Pancreas (tissue), 10 donors: ENCODE data around the gene TERB1. TPM values are rescaled to one million over a fixed set of nuclear protein-coding genes. Genes with fewer than 3 reads are reported as not detected.

ENCODE experiments used
- ATAC-seq, 4 donors: fragments of 200-7000 bp; cut with Tn5 transposase; one replicate each; pipeline versions ENCODE4 v1.8.0 to v1.9.1; 2020; ENCODE audit warnings: mild to moderate bottlenecking in 4 of 4, moderate library complexity in 4 of 4
- DNase-seq, 6 donors: peaks; one replicate each; pipeline ENCODE4 v3.0.0-alpha.2; 2020
- FAIRE-seq: peaks from 2 replicates; lab custom pipeline; 2012; peaks lifted over from hg19 to GRCh38; lab: Jason Lieb, UNC
- H3K27ac ChIP-seq, 4 donors: fragments of 200-600 bp; sonication (generic); 1 replicate in 3 of 4; 2 replicates in 1 of 4; pipeline versions ENCODE4 v1.5.0 to v1.8.0; 2020
- H3K27me3 ChIP-seq, 4 donors: fragments of 200-600 bp; one replicate each; pipeline ENCODE4 v1.8.0; 2021
- H3K36me3 ChIP-seq, 3 donors: fragments of 200-600 bp; sonication (generic) in 1 of 3; one replicate each; pipeline versions ENCODE4 v1.5.0 to v1.8.0; 2020 to 2021
- H3K4me1 ChIP-seq, 3 donors: fragments of 200-600 bp; one replicate each; pipeline ENCODE4 v1.8.0; 2021
- H3K4me3 ChIP-seq, 4 donors: fragments of 200-600 bp; sonication (generic) in 2 of 4; one replicate each; pipeline versions ENCODE4 v1.5.0 to v1.8.0; 2020 to 2021
- H3K9me3 ChIP-seq, 4 donors: fragments of 200-600 bp; one replicate each; pipeline ENCODE4 v1.8.0; 2021
- WGBS, 2 donors: extraction: QIAGEN DNeasy Blood & Tissue Kit; methylation state at CpG; one replicate each; pipeline ENCODE4 v1.1.7; 2013; 5-methylcytosine and 5-hydroxymethylcytosine counted together
- intact Hi-C, 3 donors: fragments of 100-400 bp; cut with DNase I; formaldehyde crosslinking; loops; one replicate each; pipeline versions ENCODE4 v1.11.1 to v1.14.2; 2022
- polyA plus RNA-seq, 2 donors: library from polyadenylated mRNA; stranded (reverse); fragments of 200-250 nt; gene quantifications; one replicate each; pipeline ENCODE4 v1.2.3, GENCODE V29; 2013
- total RNA-seq, 6 donors: library from RNA; stranded (reverse); fragmentation: NEBNext Ultra II Directional in 4 of 6; extraction: Animal tissue kit (Norgen Biotek cat#: 25700) in 4 of 6; gene quantifications; one replicate each; pipeline versions ENCODE4 v1.2.1 to v1.2.4, GENCODE V29; 2021 to 2023
- TF ChIP-seq, protein P1 (sequence below), 4 donors: fragments of 200-600 bp; sonication (generic) in 3 of 4; IDR thresholded peaks; one replicate each; pipeline versions ENCODE4 v1.5.0 to v1.8.0; 2021; ENCODE audit warnings: antibody characterized with exemption in 4 of 4
- donor health status: healthy with polysubstance abuse.
- donor health status: DM: no; HTN: no; CAD: no; lungs with moderate emphysema.
- donor health status: DM: no; HTN: no; CAD: no.
- donor health status: control.
- donor health status: control.
- donor health status: Bipolar disorder and iron deficiency.
- donor health status: DM: yes; HTN: yes; CAD: no.
- donor health status: DM: no; HTN: no; CAD: no.
- donor health status: DM: no; HTN: no; CAD: no.
- donor health status: DM: yes; HTN: yes; CAD: no.

Gene TERB1
- total and polyA plus RNA-seq, 8 donors, result not detected

DNA sequence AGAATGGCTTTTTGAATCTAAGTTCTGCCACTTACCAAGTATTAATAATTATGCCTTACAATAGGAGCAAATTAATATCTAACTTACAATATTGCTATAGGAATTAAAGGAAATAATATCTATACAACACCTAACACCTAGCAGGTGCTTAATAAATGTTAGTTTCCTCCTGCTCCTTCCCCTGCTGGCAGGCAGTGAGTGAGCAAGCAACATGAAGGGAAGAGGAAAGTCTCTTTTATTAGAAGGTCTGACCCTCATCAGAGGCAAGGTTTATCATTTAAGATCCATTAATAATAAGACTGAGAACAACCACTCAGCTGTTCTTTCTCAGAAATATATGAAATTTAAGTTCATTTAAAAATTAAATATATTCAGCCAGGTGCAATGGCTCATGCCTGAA lies 43.3 kb downstream of the TERB1 start:
- Histone ChIP-seq H3K27me3 (no peaks in the 10 kb centered on the region), H3K9me3 (no peaks in the 10 kb centered on the region), H3K36me3 (no peaks in the 10 kb centered on the region), H3K4me3 (no peak overlapping the region), H3K4me1 (no peaks in the 10 kb centered on the region), H3K27ac (no peak overlapping the region)
- TF ChIP-seq, protein P1, sequence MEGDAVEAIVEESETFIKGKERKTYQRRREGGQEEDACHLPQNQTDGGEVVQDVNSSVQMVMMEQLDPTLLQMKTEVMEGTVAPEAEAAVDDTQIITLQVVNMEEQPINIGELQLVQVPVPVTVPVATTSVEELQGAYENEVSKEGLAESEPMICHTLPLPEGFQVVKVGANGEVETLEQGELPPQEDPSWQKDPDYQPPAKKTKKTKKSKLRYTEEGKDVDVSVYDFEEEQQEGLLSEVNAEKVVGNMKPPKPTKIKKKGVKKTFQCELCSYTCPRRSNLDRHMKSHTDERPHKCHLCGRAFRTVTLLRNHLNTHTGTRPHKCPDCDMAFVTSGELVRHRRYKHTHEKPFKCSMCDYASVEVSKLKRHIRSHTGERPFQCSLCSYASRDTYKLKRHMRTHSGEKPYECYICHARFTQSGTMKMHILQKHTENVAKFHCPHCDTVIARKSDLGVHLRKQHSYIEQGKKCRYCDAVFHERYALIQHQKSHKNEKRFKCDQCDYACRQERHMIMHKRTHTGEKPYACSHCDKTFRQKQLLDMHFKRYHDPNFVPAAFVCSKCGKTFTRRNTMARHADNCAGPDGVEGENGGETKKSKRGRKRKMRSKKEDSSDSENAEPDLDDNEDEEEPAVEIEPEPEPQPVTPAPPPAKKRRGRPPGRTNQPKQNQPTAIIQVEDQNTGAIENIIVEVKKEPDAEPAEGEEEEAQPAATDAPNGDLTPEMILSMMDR (IDR thresholded peaks at IDR 0.05), result no peak
- DNase-seq (no peak), FAIRE-seq (no peak), ATAC-seq (no peak)
- intact Hi-C loops, result no loop called here

DNA sequence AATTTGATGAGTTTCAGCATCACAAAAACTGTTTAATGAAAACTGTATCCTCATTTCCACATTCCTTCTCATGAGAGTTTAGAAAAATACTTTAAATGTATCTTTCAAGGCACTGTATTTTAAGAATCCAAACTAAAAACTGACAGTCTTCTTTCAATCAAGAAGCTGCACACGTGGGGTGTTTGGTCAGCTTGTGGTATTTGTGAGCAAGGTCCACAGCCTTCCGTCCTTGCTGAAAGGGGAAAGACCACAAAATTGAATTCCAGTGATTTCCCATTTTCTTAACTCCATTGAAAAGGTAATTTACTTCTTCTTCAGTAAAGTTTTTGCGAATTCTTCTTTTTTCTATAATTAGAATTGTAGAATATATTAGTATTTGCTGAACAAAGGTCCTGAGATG lies 46.6 kb downstream of the TERB1 start:
- Histone ChIP-seq H3K4me3 (no peak overlapping the region), H3K9me3 (no peaks in the 10 kb centered on the region), H3K4me1 (peaks cover 0 to 8% (median 4%) of the 10 kb centered on the region in 3 donors), H3K27ac (no peak overlapping the region), H3K27me3 (no peaks in the 10 kb centered on the region), H3K36me3 (no peaks in the 10 kb centered on the region)
- intact Hi-C loops, result no loop called here
- ATAC-seq (no peak), DNase-seq (no peak), FAIRE-seq (no peak)
- TF ChIP-seq, protein P1 (IDR thresholded peaks at IDR 0.05), result no peak
- WGBS, 2 donors, result 46 to 56% methylated on average over 3 of the region's 3 CpGs

DNA sequence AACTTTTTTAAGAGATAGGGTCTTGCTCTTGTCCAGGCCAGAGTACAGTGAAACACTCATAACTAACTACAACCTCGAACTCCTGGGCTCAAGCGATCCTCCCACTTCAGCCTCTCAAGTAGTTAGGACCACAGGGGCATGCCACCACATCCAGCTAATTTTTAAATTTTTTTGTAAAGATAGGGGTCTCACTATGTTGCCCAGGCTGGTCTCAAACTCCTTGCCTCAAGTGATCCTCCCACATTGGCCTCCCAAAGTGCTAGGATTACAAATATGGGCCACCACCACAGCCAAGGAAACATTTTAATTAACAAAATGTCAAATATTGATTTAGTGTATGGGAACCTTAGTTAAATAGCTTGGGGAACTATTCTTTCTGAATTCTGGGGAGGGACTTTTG lies 47.2 kb downstream of the TERB1 start:
- no peak for ATAC-seq
- intact Hi-C loops, result no loop called here
- Histone ChIP-seq H3K36me3 (no peaks in the 10 kb centered on the region), H3K4me3 (no peak overlapping the region), H3K27me3 (no peaks in the 10 kb centered on the region), H3K9me3 (no peaks in the 10 kb centered on the region), H3K27ac (no peak overlapping the region), H3K4me1 (peaks cover 0 to 14% (median 7%) of the 10 kb centered on the region in 3 donors)
- no peak for FAIRE-seq
- WGBS, 2 donors, result 84 to 93% methylated on average over 2 of the region's 2 CpGs
- TF ChIP-seq, protein P1 (IDR thresholded peaks at IDR 0.05), result no peak
- no peak for DNase-seq

DNA sequence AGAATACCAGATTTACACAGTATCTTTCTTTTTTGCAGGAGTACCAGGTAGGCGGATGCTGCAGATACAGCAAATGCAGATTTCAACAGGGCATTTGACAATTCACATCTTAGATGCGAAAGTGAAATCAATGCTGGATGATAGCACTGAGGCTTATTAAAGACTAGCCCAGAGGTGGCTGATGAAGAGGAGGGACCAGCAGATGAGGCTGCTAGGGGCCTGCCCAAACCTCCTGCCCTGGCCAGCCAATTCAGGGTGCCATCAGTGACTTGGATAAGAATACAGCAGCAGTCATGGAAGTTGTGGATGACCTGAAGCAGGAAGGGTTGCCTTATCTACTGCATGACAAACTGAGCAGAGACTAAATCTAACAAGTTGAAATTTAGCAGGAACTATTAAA lies 48.4 kb downstream of the TERB1 start:
- DNase-seq (no peak), FAIRE-seq (no peak), ATAC-seq (no peak)
- 93 to 95% methylated on average over 2 of the region's 2 CpGs for WGBS, 2 donors
- no peaks in the 10 kb centered on the region for H3K9me3 ChIP-seq
- H3K27me3 ChIP-seq, result no peaks in the 10 kb centered on the region
- no peak overlapping the region for H3K27ac ChIP-seq
- intact Hi-C loops, result no loop called here
- H3K36me3 ChIP-seq, result no peaks in the 10 kb centered on the region
- no peak overlapping the region for H3K4me3 ChIP-seq
- peaks cover 0 to 18% (median 7%) of the 10 kb centered on the region in 3 donors for H3K4me1 ChIP-seq
- TF ChIP-seq, protein P1 (IDR thresholded peaks at IDR 0.05), result no peak

DNA sequence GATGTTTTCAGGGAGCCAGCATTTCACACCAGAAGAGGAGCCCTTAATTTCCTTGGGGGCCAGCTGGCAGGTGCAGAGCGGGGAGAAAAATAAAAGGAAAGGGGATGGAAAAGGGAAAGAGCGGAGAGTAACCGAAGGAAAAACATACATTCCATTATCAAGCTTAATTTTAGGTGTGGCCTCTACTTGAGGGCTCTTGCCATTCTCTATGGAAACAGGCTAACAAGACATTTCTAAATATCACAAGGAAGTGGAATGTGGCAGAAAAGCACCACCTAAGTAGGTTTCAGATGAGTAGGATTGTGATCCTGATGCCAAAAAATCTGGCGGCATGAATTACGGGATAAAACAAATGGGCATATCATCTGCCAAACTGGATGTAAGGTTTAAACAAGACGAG lies 49.0 kb downstream of the TERB1 start:
- TF ChIP-seq, protein P1 (IDR thresholded peaks at IDR 0.05), result no peak
- Histone ChIP-seq H3K27ac (no peak overlapping the region), H3K27me3 (no peaks in the 10 kb centered on the region), H3K4me1 (peaks cover 0 to 18% (median 7%) of the 10 kb centered on the region in 3 donors), H3K36me3 (no peaks in the 10 kb centered on the region), H3K9me3 (no peaks in the 10 kb centered on the region), H3K4me3 (peak overlapping the region in 1 of 4 donors; percentile 97)
- FAIRE-seq (no peak), DNase-seq (no peak), ATAC-seq (no peak)
- intact Hi-C loops, result no loop called here
- 74 to 81% methylated on average over 6 of the region's 6 CpGs for WGBS, 2 donors
